Stimulated activated CD8-positive, alpha-beta memory T cell treated with anti-CD3 and anti-CD28 coated beads, Interleukin-15, amount 100 ng/mL, for 1 hour (primary cell): ENCODE data around the gene TRIM59.

ENCODE experiments used
- DNase-seq: peaks from one replicate; pipeline ENCODE4 v3.0.0-alpha.2; 2020; ENCODE audit warnings: low read depth

The TRIM59 gene, protein sequence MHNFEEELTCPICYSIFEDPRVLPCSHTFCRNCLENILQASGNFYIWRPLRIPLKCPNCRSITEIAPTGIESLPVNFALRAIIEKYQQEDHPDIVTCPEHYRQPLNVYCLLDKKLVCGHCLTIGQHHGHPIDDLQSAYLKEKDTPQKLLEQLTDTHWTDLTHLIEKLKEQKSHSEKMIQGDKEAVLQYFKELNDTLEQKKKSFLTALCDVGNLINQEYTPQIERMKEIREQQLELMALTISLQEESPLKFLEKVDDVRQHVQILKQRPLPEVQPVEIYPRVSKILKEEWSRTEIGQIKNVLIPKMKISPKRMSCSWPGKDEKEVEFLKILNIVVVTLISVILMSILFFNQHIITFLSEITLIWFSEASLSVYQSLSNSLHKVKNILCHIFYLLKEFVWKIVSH

DNA sequence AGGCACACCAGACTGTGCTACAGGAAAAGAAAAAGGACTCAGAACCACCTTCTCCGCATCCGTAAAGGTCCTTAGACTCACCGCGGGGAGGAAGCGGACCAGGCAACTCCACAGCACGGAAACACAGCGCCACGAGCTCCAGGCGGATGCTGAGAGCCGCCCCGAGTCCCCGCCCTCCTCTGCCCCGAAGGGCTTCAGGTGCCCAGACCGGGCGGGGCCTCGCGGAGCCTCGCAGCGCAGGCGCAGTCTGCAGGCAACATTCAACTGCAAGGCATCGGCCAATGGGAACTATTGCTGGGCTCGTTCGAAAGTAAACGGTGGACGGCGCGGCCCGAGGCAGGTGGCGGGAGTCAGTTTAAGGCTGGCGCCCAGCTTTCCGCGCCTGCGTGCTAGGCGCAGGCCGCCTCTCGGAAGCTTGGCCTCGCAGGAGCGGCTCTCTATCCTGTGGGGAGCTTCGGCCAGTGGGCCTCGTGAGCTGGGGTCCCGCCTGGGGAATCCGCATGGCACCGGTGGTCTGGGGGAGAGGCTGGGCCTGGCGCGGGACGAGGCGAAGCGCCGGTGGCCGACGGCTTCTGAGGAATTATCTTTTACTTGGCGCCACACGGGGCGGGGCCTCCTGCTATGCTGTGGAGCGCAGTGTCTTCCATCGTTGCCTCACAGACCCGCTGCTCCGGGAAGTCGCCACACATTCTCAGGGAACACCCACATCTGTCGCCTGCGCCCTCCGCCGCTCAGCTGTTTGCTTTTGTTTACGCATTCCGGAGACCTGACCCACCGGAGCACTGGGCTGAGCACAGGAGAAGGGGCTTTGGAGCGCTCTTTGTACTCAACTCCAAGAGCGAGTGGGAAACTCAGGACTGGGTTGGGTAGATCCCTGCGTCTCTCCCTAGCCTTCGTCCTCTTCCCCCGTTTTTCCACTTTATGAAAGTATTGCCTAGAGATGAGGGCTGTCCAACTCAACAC is at the start of gene TRIM59:
Gene TRIM59 (minus strand): TSS at position 151 of the 963 bp plus-strand sequence. CDS start 10,603 bp downstream, outside the sequence.
- peak; percentile 89 for DNase-seq

DNA sequence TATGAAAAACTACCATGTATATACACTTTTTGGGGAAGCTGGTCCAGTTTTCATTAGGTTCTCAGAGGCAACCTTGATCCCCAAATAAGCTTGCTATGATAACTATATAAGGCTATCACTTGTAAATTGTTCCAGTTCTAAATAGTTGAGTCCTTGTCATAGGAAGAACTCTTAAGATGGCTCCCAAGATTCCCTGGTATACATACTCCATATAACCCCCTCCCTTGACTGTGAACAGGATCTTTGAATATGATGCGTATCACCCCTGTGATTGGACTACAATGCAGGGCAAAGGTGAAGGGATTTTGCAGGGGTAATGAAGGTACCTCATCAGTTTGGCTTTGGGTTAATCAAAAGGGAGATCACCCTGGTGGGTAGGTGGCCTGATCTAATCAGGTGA is 48.6 kb upstream of the TRIM59 start:
- DNase-seq = no peak

DNA sequence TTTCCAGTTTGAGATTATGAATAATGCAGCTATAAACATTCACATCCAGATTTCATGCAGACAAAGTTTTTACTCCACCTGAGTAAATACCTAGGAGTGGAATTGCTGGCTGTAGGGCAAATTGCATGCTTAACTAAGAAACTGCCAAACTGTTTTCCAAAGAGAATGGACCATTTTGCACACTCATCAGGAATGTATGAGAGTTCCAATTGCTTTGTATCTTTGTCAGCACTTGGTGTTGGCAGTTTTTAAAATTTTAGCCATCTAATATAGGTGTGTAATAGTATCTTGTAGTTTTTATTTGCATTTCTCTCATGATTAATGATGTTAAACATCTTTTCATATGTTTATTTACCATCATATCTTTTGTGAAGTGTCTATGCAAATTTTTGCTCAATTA is 40.6 kb upstream of the TRIM59 start:
- no peak for DNase-seq

DNA sequence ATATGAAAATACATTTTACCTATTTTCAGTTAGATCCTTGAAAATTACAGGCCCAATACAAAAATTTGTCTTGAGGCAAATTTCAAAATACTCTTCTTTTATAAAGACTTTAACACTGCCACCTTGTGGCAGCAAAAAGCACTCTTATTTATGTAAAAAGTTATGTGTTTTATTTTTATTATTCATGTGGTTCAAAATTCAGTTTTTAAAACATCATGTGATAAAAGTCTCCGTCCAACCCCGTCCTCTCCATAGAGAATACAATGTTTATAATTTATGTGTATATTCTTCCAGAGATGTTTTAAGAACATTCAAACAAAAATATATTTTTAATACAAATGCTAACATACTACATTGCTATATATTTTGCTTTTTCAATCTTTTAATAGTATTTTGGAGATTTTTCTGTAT is 36.9 kb upstream of the TRIM59 start:
- no peak for DNase-seq

DNA sequence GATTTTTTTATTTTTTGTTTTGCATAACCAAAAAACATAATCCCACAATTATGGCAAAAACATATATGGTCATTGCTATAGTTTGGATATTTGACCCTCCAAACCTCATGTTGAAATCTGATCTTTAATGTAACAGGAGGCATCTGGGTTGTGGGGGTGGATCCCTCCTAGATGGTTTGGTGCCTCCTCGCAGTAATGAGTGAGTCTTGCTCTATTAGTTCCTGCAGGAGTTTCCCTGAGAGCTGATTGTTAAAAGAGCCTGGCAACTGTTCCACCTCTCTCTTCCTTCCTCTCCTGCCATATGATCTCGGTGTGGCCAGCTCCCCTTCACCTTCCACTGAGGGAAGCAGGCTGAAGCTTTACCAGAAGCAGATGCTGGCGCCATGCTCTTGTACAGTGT is 33.2 kb upstream of the TRIM59 start:
- no peak for DNase-seq

DNA sequence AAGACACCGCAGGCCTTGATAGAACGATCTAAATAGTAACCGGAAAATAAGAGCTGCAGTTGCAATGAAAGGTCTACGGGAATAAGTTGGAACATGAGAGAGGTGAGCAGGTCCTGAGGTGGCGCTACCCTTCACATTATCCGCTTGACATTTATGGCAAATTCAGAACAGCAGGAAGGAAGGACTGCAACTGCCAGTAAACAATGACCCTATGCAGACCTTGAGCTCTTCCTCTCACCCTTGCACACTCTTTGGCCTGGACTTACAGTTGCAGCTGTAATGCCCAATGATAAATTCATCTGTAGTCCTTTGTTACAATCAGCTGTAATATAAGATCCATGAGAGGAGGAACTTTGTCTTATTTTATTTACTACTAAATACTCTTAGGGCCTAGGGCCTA is 32.3 kb upstream of the TRIM59 start:
- DNase-seq = no peak

DNA sequence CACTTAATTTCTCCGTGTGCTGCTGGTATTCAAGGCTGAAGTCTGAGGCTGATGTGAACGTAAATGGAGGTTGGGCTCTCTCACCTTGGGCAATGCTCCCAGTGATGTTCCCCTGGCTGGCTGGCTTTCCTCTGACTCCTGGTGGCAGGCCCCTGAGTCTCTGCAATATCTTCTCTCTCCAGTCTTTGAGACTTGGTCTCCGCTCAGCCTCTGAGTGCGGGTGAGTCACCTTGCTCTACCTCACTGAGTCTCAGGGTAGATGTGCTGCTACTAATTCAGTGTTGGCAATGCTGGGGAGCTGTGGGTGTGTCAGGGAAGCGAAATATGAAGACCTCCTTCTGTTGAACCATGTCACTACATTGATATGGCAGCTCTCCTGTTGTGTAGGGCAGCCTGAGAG is 31.3 kb upstream of the TRIM59 start:
- DNase-seq = no peak

DNA sequence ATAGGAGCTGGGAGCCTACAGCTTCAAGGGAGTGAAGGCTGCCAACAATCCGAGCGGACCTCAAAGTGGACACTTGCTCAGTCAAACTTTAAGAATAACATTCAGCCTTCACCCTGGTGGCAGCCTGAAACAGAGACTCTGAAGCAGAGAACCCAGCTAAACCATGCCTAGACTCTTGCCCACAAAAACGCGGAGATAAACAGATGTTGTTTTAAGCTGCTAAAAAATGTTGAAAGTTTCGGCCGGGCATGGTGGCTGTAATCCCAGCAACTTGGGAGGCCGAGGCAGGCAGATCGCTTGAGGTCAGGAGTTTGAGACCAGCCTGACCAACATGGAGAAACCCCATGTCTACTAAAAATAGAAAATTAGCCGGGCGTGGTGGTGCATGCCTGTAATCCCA is 29.8 kb upstream of the TRIM59 start:
- no peak for DNase-seq

DNA sequence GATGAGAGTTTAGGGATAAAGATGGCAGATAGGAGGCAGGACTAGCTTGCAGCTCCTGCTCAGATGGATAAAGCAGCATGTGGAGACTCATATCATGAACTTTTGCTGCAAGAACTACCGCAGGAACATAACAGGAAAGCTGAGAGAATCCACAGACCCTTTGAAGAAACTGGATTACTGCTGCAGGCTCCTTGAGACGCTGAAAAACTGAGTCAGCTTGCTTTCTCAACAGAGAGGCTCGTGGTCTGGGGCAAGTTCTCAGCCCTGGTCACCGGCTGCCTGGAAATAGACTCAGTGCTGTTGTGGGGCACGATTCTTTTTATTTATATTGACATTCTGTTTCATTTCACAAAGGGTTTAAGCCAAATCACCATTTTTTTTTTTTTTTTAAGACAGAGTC is 28.8 kb upstream of the TRIM59 start:
- DNase-seq = no peak

DNA sequence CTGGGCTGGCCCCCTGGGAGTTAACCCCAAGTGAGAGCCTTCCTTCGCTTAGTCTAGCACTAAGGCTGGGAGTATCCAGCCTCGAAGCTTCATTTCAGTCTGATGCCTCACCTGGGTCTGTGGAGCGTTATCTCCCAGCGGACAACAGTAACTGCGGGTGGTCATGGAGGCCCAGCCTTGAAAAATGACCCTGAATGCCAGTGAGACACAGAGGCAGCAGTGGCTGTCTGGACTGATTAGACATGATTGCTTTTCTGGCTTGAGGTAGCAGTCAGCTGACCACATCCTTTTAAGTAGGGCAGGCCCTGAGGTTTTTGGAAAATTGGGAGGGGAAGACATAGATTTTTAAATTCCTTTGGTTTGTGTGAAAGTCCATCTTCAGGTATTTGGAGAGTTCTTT is 28.2 kb upstream of the TRIM59 start:
- DNase-seq = no peak

DNA sequence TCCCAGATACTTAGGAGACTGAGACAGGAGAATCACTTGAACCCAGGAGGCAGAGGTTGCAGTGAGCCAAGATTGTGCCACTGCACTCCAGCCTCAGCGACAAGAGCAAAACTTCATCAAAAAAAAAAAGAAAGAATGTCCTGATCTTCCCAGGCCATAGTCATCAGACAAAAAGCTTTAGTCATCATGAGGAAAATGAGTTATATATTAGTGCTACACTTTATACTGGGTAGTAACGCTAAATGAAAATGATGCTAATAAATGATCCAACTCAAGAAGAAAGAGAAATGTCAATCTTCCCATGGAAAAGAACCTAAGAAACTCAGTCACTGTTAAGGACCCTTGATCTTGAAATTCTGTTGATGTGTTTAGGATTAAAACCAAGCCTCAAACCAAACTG is 26.3 kb upstream of the TRIM59 start:
- DNase-seq = no peak

DNA sequence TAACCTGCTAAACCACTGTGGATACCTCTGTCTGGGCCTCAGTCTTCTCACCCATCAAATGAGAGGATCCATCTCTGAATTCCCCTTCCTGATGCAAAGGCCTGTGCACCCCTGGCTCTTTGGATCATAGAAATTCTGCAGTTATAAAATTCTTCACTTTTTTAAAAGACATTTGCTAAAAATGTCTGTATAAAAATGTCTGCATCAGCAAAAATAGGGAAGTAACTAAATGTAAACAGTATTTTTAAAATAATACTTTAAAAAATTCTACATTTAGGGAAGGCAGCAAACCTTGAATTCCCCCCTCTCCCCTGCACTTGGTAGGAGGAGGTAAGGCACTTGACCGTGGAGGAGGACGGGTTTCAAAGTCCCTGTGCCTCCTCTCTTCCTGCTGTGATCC is 25.6 kb upstream of the TRIM59 start:
- DNase-seq = no peak

DNA sequence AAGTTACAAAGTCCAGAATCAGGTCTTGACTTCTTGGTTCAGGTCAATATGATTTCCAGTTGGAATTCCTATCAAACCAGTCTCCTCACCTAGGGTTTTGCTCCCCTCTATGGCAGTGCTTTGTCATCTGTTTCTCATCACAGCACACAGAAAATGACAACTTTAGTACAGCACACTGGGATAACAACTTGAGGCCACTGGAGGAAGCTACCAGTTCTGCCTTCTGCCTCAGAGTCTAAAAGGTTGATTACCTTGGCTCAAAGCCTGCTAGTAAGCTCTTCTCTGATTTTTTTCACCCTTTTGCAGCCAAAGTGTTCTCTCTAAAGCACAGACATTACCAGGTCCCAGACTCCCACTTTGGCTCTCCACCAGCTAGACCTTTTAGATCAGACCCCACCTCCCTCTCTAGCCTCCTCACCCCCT is 24.8 kb upstream of the TRIM59 start:
- no peak for DNase-seq

DNA sequence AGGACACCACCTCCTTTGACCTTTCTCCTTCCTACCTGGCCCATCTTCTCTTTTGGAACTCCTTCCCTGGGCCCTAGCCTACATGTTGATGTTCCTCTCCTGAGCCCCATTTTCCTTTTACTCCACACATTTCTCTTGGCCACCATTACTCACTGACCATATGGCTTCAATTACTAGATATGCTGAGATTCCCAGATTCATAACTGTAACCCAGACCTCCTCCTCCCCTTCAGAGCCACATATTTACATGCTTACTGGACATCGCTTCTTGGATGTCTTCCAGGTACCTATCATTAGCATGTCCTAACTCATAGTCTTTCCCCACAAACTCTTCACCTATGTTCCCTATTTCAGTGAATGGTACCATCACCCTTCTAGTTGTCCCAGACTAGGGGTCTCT is 24.4 kb upstream of the TRIM59 start:
- DNase-seq = no peak

DNA sequence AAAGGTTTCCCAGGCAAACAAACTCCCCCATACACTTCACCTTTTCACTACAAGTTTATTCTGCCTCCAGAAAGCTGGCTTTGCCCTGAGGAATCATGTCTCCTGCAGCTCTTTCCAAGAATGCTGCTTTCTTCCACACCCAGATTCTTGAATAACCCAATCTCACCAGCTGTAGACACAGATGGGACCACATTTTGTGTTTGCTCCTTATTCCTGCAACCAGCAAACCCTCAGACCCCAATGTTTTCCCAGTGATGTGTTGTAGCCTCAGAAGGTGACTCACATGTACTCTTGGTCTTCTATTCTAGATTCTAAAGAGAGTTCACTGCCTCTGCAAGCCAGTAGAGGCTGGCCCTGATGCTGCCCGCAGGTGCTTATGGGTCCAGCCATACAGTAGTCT is 23.6 kb upstream of the TRIM59 start:
- DNase-seq = no peak

DNA sequence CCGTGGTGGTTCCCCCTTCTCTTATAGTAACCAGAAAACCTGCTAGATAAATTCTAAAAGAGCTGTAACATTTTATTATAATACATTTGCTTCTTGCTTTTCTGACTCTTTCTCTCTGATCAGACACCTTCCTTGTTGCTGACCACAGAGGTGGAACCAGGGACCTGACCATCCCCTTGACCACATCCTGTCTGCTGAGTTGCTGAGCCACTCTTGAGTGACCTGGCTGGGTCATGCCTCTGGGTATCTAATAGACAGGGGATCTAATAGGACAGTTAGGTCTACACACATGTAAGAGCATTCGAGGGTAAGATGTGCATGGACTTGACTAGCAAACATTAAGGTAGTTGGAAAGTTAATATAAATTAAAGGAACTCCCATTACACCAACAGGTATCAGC is 22.8 kb upstream of the TRIM59 start:
- DNase-seq = no peak

DNA sequence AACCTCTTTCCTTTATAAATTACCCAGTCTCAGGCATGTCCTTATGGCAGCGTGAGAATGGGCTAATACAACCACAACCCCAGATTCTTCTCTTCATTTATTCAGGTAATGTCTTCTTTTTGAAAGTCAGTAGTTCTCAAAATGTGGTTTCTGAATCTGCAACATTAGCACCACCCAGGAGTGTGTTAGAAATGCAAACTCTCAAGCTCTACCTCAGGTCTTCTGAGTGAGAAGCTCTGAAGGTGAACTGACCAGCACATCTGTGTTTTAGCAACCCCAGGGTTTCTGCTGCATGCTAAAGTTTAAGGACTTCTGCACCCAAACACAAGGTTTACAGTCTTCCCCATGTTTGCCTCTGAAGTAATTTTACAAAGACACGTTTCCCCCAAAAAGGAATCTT is 22.3 kb upstream of the TRIM59 start:
- no peak for DNase-seq

DNA sequence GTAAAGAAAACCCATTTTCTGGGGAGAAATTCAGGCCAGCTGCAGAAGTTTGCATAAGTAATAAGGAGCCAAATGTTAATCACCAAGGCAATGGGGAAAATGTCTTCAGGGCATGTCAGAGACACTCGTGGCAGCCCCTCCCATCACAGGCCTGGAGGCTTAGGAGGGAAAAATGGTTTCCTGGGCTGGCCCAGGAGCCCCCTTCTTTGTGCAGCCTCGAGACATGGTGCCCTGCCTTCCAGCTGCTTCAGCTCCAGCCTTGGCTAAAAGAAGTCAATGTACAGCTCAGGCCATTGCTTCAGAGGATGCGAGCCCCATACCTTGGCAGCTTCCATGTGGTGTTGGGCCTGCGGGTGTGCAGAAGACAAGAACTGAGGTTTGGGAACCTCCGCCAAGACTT is 20.6 kb upstream of the TRIM59 start:
- DNase-seq = no peak

DNA sequence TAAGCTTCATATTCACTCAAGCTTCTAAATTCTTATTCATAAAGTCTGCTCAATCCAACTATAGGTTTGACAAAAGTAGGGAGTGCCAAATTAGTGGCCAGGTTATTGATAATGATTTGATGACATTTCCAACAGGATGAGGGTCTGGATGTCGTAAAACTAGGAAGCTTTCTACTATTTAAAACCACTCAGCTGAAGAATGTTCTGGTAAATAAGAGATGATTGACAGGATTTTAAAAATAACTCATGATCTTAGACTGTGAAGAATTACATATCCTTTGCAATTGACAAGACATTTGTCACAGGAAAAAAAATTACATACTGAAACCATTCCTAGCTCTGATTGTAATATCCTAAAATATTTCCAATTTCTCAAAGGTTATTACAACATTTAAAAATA is 15.4 kb upstream of the TRIM59 start:
- DNase-seq = no peak

DNA sequence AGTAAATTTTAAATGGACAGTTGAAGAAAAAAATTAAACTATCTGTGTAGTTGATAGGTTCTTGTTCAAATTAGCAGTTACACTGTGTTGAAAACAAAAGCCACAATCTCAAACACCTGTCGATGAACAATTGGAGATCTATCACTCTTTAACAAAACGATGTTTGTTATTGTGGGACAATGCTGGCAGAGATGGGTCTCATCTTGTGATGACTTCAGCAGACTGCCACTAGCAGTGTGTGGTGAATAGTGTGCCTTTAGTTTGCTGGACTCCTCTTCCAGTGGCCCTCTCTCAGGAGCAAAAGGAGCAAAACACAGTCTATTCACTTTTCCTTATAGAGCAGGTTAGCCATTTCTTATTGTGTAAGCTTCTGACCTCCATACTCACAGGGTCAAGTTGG is 14.7 kb upstream of the TRIM59 start:
- no peak for DNase-seq

DNA sequence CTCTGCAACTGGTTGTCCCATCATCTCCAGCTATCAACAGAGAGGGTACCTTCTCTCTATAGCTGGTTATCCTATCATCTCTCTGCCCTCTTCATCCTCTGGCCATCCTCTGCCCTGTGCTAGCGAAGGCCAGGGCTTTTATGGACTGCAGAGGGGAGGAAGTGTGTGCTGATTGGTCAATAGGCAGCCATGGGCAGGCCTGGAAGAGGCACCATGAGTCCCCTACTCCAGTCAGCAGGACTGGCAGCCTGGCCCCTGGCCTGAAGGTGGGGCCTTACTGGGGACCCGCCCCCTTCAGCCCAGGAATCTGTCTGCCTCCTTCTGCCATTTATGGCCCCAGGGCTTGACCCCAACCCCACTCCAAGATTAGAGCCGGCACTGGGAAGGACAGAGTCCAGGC is 10.4 kb upstream of the TRIM59 start:
- no peak for DNase-seq

DNA sequence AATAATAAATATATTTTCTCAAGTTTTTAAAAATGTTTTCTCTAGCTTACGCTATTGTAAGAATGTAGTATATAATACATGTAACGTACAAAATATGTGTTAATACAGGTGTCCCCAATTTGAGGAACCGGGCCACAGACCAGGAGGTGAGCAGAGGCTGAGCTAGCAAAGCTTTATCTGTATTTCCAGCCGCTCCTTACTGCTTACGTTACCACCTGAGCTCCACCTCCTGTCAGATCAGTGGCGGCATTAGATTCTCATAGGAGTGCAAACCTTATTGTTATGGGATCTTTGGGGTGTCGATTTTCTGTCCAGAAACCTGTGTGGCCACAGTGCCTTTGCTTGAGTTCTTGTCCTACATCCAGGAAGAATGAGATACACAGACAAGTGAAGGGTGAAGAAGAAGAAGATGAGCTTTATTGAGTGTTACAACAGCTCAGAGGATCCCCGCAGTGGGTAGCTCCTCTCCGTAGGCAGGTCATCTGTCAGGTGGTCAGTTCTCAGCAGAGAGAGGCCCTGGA is 9.9 kb upstream of the TRIM59 start:
- no peak for DNase-seq

DNA sequence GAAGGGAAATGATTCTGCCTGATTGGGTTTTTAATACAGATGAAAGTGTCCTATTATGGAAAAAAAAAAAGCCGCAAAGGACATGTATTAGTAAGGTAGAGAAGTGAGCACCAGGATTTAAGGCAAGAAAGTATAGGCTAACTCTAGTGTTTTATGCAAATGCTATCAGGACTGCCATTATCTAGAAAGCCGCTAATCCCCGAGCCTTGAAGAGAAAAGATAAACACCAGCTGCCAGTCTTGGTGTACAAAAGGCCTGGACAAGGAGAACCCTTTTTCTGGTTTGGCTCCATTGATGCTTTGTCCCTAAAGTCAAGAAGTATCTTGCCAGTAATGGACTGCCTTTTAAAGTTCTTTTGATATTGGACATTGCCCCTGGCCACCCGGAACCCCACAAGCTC is 8.6 kb upstream of the TRIM59 start:
- DNase-seq = no peak
